Measurements from ENCODE around the gene RGS5.

RGS5 gene

DNA sequence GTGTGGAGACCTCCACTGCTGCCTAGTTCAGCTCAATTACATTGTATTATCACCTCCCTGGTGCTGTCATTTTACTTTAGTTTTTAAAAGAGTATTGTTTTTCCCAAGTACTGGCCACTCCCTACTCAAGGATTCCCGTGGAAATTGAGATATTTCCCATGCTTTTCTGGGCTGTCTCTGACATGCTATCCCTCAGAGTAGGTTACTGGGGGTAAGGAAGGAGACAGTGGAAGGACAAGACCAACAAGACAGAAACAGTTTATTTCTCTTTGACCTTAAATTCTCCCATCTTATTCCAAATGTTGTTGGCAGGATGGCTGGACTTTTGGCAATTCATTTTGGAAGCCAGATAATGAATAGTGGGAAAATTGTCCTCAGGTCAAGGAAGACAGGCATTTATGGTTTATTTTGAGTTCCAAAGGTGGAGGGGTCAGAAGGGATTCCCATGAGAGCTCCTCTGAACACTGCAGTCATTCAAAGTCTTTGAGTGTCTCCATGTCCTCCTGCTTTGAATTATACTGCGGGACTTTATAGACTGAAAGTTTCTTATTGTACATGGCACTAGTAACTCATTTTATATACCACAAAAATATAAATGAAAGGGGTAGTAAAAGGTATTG, 20.3 kb downstream of the RGS5 start:
- DNase-seq: no peak

DNA sequence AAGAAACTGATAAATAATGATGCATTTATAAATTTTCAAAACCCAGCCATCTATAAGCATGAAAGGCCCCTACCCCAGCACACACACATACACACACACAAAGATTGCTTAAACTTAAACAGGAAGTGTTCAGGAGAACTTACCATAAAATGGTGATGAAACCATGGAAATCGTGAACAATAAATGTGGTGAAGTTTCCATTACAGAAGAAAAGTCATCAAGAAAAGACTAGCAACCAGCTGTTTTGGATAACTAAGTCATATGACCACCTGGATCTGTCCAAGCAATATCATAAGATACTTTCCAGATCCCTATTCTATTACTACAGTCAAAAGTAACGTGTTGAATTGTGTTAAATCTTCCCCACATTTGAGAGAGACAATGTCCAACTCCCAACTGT, 24.1 kb downstream of the RGS5 start:
- no peak for DNase-seq

DNA sequence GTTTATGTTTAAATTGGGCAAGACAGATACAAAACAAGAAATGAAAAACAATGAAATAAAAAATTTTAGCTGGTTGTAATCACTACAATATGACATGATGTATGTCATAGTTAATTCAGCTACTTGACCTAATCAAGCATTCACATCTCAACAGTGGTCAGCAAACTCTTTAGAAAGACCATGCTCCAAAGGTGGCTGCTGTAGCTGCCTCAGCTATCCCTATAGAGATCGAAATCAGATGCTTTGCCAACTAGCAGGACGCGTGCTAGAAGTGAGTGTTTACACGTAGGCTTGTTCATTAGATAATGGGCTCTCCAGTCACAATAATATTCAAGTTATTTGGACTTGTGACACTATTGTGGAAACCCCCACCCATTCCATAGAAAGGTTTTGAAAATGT, 25.9 kb downstream of the RGS5 start:
- DNase-seq: no peak

DNA sequence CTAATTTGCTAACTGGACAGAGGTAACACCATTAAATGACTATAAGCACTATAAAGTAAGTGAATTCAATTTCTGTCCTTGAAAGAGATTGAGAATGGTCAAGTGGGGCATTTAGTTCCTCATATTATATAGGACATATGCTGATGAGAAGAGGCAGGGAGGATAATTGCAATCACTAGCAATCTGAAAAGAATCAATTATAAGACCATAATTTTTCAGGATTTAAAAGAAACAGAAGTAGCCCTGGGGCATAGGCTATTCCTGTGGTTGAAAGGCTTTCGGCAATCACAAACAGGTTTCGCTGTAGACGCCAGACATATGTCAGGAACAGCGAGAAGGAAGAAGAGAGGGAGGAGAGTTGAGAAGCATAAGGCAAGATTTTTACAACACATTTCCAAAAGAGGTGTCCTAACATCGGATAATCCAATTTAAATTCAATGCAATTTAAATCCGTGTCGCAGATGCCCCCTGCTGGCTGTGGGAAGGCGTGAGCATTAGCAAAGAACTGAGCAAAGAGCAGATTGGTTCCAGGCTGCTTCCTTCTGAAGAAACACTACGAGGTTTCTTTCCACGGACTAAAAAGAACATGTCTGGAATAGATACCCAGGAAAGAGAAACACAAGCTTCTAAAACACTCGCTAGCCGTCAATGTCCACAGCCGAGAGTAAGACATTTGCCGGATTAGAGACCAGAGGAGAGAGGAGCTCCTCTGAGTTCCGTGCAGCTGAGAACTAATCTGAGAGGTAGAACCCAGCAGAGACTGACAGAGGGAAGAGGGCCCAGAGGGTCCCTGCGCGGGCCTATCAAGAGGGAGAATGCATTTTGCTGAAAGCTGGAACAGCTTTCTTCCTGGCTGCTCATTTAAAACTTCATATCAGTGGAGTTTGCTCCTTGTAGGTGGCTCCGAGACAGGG, 27.9 kb downstream of the RGS5 start:
- peak in 36 of 51 donors; percentile 0 to 68 (median 20) for DNase-seq

DNA sequence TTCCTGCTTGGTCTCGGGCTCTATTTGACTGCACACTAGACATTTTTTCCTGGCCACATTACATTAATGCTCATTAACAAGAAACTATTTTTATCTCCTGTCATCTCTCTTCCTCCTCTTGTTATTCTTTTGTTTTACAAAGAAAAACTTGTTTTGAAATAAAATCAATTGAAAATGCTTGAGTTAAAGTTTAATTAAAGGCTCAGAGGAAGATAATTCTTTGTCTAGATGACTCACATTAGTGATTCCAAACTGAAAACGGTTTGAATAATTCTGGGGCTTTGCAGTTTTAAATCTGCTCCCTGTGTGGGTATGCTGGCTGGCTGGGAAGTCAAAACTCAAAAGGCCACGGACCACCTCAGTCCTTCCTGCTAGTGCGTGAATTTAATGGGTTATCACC, 29.6 kb downstream of the RGS5 start:
- DNase-seq: peak in 1 of 51 donors; percentile 15

DNA sequence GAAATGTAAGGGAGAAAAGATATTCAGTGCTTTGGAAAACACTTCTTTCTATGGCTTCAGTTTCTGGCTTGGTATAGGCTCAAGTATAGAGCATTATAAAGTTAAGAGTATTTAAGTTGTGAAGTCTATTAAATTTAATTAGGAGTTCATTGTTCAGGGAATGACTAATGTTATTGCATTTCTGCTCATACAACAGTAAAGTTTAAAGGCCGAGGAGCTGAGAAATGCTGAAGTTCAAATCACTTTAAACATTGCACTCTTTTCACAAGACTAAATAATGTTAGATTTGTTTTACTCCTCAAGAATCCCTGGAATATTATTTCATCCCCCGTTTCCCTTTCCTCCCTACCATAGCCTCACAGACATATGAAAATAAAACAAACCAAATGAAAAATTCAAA, 30.1 kb downstream of the RGS5 start:
- DNase-seq: no peak

DNA sequence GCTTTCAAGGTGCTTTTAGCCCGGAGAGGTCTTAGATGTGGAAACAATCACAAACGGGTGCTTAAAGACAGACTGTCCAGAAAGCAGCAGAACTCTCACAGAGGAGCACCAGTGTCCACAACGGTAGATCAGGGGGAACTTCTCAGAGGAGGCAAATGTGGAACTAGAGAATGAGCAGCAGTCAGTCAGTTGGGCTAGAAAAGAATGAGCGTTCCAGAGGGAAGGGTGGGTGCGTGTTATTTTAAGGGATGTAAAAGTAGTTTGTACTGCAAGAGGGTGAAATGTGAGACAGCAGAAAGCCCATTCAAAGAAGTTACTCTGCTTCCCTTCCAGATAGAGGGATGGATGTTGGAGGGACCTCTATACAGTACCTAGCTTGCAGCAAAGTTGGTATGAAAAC, 30.9 kb downstream of the RGS5 start:
- DNase-seq: no peak

DNA sequence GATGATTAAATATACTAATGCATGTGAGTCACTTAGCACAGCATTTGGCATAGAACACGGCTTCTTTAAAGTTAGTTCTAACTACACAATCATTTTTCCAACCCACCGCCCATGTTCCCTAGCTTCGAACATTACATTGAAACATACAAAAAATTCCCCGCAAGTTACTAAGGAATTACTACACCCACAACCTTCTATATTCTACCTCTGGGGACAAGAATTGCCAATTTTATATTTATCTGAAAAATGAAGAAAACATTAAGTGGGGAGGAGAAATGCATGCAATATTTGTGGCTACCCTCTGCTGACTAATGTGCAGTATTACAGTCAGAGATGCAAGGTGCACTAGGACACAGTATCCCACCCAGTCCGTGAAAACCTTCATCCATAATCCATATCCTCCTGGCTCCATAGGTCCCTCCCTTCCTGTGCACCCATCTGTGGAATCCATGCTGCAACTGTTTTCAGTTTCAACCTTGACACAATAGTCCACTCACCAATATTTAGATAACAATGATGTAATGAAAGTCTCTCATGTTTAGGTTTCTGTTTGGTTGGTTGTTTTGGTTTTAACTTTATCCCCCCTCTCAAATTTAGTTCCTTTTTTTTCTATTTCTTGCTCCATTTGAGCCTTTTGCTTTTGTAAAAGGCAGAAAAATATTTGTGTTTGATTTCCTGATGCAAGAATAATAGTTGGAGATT, 31.6 kb downstream of the RGS5 start:
- no peak for DNase-seq

DNA sequence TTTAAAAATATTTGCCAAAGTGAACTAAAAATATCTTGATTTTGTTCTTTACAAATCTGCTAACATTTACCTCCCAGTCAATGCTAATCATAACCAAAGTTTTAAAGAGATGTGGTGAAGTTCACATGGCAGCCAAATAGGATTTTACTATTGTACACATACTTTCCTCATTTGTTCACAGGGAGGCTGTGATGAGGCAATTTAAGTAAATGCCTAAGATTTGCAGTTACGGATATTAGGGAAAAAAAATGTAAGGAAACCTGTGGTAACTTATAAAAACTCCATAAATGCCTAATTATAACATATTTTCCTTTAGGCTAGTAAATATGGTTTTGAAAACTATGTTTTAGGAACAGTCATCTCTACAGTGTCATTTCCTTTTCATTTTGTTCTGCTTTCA, 32.4 kb downstream of the RGS5 start:
- no peak for DNase-seq

DNA sequence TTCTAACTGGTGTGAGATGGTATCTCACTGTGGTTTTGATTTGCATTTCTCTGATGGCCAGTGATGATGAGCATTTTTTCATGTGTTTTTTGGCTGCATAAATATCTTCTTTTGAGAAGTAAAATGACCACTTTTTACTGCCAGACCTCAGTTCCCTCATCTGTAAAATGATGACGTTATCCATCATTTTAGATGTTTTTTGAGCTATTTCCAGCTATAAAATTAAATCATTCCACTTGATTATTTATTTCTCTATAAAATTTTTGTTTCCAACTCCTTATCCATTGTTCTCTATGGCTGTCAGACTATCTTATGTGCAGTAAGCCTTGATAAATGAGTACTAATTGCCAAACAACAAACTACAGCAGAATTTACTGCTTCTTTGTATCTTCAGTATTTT, 33.2 kb downstream of the RGS5 start:
- no peak for DNase-seq

DNA sequence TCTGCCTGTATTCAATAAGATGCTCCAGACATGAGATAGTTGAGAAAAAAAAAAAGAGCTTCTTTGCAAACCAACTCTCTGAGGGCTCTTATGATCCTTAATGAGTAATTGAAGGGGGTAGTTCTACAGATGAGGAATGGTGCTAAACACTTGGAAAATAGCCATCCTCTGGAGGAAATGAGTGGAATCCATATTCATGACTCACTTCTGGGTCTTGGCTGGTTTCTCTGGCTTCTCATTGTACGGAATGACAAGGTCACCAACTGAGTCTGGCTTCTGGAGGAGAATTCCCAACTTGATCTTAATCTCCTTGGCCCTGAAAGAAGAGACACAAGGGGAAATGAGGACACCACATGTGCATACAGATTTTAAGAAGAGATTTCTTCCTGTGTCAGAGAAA, 34.7 kb downstream of the RGS5 start:
- peak in 1 of 51 donors; percentile 0 for DNase-seq

DNA sequence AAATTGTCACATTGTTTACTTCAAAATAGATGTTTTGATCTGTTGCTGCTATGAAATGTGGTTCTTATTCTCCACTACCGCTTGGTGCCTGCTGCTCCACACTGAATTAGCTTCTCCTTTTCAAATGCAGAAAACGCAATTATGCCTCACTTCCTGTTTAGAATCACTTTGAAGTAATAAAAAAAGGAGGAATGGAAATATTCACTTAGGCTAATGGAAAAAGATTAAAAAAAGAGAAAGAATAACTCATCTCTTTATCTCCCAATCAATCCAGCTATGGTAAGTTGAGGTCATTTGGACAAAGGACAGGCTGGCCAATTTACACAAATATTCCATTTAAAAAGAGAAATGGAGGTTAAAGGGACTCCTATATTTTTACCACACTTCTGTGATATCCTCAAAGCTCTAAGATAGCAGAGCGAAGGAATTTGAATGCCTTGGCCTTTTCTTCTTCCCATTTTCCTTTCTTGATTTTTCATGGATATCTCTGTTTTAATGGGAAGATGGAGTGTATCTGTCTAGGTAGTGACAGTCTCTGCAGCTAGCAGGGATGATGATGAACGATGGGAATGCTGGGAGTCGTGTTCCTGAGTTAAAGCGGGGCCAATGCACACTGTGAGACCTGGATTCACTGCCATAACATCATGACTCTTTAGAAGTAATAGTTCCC, 35.7 kb downstream of the RGS5 start:
- no peak for DNase-seq

DNA sequence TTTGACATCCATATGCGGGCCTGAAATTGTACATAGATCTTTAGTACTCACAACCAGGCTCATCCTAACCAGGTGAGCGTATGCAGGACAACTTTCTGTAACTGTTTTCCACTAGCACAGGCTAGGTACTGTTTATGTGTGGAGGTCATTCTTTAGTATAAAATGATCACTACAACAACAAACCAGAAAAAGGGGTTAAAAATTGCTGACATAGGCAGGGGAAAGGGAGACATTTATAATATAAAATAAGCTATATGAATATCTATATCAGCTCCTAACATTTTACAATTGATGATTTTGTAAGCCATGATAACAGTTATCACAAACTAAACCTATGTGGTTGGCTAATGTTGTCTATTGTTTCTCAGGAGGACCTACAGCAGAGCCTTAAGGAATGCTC, 37.6 kb downstream of the RGS5 start:
- DNase-seq: no peak

DNA sequence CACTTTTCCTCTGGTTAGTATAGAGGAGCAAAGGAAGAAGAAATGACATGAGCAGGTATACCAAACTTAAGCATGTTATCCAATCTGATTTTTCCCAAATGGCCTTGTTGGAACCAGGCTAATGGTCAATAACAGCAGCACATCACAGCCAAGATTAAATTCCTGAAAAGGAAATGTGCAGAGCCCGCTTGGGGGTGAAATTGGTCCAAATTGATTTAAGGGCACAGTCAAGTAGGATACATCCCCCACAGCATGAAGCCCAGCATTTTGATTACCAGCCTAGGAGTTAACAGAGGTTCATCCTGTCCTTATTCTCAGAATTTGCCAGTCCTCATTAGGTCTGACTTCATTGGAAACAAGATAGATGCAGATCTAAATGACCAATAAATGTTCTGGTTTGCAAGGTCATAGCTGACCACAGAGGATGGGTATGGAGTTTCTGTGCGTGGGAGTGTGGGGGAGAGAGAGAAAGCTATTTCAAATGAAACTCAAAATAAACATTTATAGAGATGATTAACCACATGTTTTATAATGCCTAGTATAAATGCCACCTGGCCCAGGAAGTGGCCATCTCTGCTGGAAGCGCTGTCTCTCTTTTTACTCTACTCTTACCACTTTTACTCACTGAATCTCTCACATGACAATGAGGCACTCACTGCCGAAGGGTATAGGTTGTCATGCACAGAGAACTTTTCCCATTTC, 38.7 kb downstream of the RGS5 start:
- DNase-seq: no peak

DNA sequence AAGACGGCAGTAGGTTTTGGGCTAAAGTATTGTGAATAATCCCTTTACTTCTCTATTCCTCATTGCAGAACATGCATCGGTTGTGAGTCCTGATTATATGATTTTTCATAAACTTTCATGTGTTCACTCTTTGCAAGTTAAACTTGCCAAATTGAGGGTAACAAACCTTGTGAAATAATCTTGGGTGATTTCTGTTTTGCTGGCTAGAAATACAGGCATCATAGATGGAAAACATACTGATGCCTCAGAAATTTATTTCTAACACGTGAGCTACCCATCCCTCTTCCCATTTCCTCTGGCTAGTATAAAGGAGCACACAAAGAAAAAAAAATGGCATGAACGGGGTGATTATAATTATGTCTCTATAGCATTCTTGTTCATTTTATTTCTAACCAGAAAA, 39.6 kb downstream of the RGS5 start:
- no peak for DNase-seq

DNA sequence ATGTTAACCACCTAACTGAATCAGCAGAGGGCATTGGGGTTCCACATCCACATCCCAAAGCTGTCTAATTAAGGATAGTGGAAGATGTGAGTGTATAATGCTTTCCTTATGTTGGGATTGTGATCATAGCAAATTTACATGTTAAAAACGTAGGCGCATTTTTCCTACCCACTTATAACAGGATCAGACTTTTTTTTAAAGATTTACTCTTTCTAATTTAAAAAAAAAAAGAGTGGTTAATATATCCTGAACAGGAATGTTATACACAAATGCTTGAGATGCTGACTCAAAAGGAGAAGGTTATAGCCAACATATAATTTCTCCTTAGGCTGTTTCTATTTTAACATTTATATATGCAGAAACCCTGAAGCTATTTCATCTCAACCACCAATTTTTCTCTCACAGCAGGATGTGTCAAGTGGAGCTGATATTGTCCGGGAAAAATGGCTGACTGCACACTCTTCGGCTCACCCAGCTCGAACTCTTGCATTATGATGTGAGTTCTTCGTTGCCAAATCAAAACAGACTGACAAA, 40.3 kb downstream of the RGS5 start:
- no peak for DNase-seq

DNA sequence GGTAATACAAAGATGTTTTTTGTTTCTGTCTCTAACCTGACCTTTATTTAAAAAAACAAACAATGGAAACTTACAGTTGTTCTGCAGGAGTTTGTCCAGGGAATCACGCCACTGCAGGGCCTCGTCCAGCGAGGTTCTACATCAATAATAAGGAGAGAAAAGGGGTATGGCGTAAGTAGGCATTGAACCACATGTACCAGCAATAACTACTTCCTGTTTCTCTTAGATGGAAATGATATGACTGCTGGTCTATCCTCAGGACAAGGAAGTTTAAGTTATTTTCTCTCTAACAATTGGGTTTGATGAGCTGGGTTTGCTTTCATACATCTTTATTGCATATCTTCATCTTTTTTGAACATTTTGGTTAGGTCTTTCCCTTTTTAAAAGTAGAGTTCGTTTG, 40.9 kb downstream of the RGS5 start:
- DNase-seq: no peak

DNA sequence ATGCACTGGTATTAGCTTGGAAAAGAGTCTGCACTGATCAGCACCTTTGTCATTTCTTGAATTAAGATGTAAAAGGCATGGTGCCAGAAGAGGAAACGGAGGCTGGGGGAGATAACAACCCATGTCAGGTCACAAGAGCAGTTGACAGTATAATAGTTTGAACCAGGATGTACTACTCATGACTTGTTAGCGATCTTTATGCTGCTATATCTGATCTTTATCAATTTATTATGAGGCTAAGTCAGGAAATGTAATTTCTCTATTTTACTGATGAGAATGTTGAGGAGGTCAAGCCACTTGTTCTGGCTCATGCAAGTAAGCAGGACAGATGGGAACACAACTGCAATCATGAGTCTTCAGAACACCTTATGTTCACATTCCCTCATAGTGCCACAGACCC, 41.4 kb downstream of the RGS5 start:
- no peak for DNase-seq

DNA sequence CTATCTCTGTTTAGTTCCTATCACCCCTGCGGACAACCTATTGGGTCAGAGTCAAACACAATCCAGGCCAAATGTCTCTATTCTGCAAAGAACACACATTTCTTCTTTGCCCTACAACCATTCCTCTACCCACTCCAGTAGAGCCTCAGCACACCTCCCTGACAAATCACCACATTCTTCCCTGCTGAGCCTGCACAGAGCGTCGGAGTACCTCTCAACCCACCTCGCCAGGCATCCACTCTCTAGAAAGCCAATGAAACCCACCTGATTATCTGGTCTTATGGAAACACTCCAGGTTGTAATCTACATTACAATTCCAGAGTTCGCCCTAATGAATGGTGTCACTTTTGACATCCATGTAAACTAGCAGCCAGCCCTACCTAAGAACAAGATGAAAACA, 47.1 kb downstream of the RGS5 start:
- DNase-seq: no peak

DNA sequence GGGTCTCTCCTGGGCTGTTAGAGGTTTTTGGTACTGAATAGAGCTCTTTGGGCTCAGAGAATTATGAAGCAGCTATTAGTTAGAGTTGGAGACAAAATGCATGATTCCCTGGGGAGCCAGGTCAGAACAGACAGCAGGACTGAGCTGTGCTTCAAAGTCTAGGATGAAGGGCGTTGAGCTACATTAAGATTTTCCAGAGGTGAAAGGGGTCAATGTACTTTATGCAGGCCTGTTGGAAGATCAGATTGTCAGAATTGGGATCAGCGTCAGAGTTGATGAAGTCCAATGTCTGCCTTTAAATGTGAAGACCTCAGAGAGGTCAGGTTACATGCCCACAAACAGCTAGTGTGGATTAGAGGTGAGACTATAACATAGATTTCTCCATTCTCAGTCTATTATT, 53.8 kb downstream of the RGS5 start:
- DNase-seq: no peak

DNA sequence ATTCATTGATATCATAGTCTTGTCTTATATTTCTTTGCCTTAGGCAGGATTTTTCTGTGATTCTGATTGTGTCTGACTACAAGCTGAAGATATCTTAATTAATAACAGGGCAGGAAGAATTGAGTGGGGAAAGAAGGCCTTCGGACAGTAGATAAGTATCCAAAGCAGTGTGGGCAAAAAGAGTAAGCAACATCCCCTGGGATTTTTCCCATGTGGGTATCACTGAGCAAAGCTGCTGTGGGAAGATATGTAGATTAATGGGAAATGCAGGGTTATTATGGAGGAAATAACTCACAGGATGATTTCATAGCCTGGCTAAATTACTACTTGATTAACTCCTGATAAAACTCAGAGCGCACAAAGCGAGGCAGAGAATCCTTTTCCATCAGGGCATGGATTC, 55.7 kb downstream of the RGS5 start:
- DNase-seq: no peak

Measured in hypothalamus (tissue), 51 donors.